NB4 (cell line): ENCODE measurements around the gene TMEM140.

ENCODE experiments used
- CTCF ChIP-seq: IDR thresholded peaks from one replicate; pipeline ENCODE4 v1.5.1; 2012; ENCODE audit warnings: low read depth, low read length
- MAX ChIP-seq: IDR thresholded peaks from 2 replicates; pipeline ENCODE4 v1.6.1; 2011; ENCODE audit warnings: low read depth, low read length
- POLR2A ChIP-seq: IDR thresholded peaks from 2 replicates; pipeline ENCODE4 v1.6.1; 2011; ENCODE audit warnings: mild to moderate bottlenecking; ENCODE audit not compliant: insufficient read length; ENCODE audit errors: extremely low read depth

GRCh38 chr7:135193615-135194081 is 45.8 kb downstream of the TMEM140 start:
- TF ChIP-seq CTCF: no peak
- no peak for TF ChIP-seq MAX
- no peak for TF ChIP-seq POLR2A
